OCI-LY1 (cell line): ENCODE data around the gene BUB1B.
"Not testable (repeated sequence)": the region's sequence is repeated elsewhere in the genome, so short reads cannot be mapped to it uniquely, and the experiment has no call there.

ENCODE experiments used
- H2AFZ ChIP-seq: fragments of 200-600 bp; sonication (generic), shearing (Covaris generic); 2 replicates; pipeline ENCODE4 v1.6.0; 2014; ENCODE audit warnings: antibody characterized with exemption, mild to moderate bottlenecking, low read length
- H3F3A ChIP-seq: fragments of 200-600 bp; sonication (generic), shearing (Covaris generic); 2 replicates; pipeline ENCODE4 v1.6.0; 2014; ENCODE audit warnings: mild to moderate bottlenecking, antibody characterized with exemption, low read length, moderate library complexity; ENCODE audit not compliant: insufficient read depth
- H3K27ac ChIP-seq: fragments of 200-600 bp; sonication (generic); 2 replicates; pipeline ENCODE4 v1.5.1; 2014; ENCODE audit warnings: low read length, mixed run types, mild to moderate bottlenecking, low read depth; ENCODE audit not compliant: poor library complexity, severe bottlenecking
- H3K27me3 ChIP-seq: fragments of 200-600 bp; sonication (generic); 2 replicates; pipeline ENCODE4 v1.6.0; 2014; ENCODE audit warnings: antibody characterized with exemption, mild to moderate bottlenecking, low read length, moderate library complexity; ENCODE audit not compliant: insufficient read depth
- H3K36me3 ChIP-seq: fragments of 200-600 bp; sonication (generic); 2 replicates; pipeline ENCODE4 v1.6.1; 2014; ENCODE audit warnings: mild to moderate bottlenecking, antibody characterized with exemption, low read length, moderate library complexity, mixed read lengths; ENCODE audit not compliant: insufficient read depth
- H3K4me1 ChIP-seq: fragments of 200-600 bp; sonication (generic); 2 replicates; pipeline ENCODE4 v1.5.1; 2014; ENCODE audit warnings: mild to moderate bottlenecking, low read length, moderate library complexity; ENCODE audit not compliant: insufficient read depth, severe bottlenecking
- H3K4me2 ChIP-seq: fragments of 200-600 bp; sonication (generic), shearing (Covaris generic); 2 replicates; pipeline ENCODE4 v1.6.1; 2014; ENCODE audit warnings: low read length
- H3K4me3 ChIP-seq: fragments of 200-600 bp; sonication (generic); 2 replicates; pipeline ENCODE4 v1.5.1; 2014; ENCODE audit warnings: low read length, low read depth, mild to moderate bottlenecking, mixed read lengths; ENCODE audit not compliant: poor library complexity, severe bottlenecking
- H3K79me2 ChIP-seq: fragments of 200-600 bp; shearing (Covaris generic); 2 replicates; pipeline ENCODE4 v1.6.1; 2016; ENCODE audit warnings: mixed run types, low read length, mixed read lengths; ENCODE audit not compliant: insufficient read depth
- H3K9ac ChIP-seq: fragments of 200-600 bp; sonication (generic), shearing (Covaris generic); 2 replicates; pipeline ENCODE4 v1.6.1; 2014; ENCODE audit warnings: mild to moderate bottlenecking, low read length, mixed read lengths
- H3K9me2 ChIP-seq: fragments of 200-600 bp; sonication (generic), shearing (Covaris generic); 2 replicates; pipeline ENCODE4 v1.6.1; 2014; ENCODE audit warnings: low read depth, mild to moderate bottlenecking, low read length, mixed read lengths
- H3K9me3 ChIP-seq: fragments of 200-600 bp; shearing (Covaris generic); 2 replicates; pipeline ENCODE4 v1.6.1; 2014; ENCODE audit warnings: low read length, mixed read lengths
- H4K20me1 ChIP-seq: fragments of 200-600 bp; sonication (generic), shearing (Covaris generic); 2 replicates; pipeline ENCODE4 v1.6.0; 2016; ENCODE audit warnings: mild to moderate bottlenecking, low read length; ENCODE audit not compliant: insufficient read depth
- EZH2 ChIP-seq: fragments of 200-600 bp; sonication (generic), shearing (Covaris generic); IDR thresholded peaks from 2 replicates; pipeline ENCODE4 v1.8.0; 2017; ENCODE audit warnings: borderline replicate concordance, mixed run types, mild to moderate bottlenecking, antibody characterized with exemption, low read length, moderate library complexity, mixed read lengths
- TF ChIP-seq, protein P1 (sequence below): fragments of 200-600 bp; sonication (generic), shearing (Covaris generic); IDR thresholded peaks from 2 replicates; pipeline ENCODE4 v1.5.1; 2017; ENCODE audit warnings: mild to moderate bottlenecking, antibody characterized with exemption, low read length, moderate library complexity, mixed read lengths

BUB1B gene

DNA sequence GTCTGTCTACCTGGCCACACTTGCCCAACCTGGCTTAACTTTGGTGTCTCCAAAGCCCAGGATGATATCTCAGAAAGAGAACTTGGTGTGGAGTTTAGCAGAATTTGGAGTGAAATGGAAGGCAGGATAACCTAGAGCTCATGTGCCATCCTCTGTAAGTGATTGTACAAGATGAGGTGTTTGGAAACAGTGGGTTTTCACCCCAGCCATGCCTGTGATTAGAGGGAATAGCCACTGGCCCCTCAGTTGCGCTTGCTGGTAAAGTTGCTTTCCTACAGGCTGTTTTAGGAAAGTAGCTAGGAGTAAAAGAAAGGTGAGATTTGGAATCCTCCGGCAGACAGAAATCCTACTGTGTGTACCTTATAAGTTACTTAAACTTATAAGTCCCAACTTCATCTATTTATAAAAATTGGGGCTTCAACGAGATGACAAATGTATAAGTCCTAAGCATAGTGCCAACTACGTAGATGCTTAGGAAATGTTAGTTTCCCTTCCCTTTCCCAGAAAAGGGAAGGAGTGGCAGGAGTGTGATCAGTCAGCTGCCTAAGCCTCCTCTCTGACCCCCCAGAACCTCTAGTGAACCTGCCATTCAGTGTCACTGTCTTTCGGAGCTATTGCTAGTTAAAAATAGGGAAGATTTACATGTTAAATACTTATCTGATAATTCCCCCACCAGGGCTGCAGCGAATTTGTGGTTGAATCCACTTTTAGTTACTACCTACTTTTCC lies 38.8 kb upstream of the BUB1B start:
- no peaks in the 10 kb centered on the region for H3K9me3 ChIP-seq
- H3K4me2 ChIP-seq = no peak overlapping the region
- H3K27me3 ChIP-seq = no peaks in the 10 kb centered on the region
- H4K20me1 ChIP-seq = no peaks in the 10 kb centered on the region
- H3K4me3 ChIP-seq = no peak overlapping the region
- no peaks in the 10 kb centered on the region for H3K36me3 ChIP-seq
- no peaks in the 10 kb centered on the region for H3K79me2 ChIP-seq
- H3F3A ChIP-seq = no peaks in the 10 kb centered on the region
- TF ChIP-seq, protein P1, sequence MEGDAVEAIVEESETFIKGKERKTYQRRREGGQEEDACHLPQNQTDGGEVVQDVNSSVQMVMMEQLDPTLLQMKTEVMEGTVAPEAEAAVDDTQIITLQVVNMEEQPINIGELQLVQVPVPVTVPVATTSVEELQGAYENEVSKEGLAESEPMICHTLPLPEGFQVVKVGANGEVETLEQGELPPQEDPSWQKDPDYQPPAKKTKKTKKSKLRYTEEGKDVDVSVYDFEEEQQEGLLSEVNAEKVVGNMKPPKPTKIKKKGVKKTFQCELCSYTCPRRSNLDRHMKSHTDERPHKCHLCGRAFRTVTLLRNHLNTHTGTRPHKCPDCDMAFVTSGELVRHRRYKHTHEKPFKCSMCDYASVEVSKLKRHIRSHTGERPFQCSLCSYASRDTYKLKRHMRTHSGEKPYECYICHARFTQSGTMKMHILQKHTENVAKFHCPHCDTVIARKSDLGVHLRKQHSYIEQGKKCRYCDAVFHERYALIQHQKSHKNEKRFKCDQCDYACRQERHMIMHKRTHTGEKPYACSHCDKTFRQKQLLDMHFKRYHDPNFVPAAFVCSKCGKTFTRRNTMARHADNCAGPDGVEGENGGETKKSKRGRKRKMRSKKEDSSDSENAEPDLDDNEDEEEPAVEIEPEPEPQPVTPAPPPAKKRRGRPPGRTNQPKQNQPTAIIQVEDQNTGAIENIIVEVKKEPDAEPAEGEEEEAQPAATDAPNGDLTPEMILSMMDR = no peak
- no peak for TF ChIP-seq EZH2
- H3K9me2 ChIP-seq = no peaks in the 10 kb centered on the region
- H2AFZ ChIP-seq = no peak overlapping the region
- no peaks in the 10 kb centered on the region for H3K4me1 ChIP-seq
- H3K9ac ChIP-seq = no peak overlapping the region
- no peak overlapping the region for H3K27ac ChIP-seq

DNA sequence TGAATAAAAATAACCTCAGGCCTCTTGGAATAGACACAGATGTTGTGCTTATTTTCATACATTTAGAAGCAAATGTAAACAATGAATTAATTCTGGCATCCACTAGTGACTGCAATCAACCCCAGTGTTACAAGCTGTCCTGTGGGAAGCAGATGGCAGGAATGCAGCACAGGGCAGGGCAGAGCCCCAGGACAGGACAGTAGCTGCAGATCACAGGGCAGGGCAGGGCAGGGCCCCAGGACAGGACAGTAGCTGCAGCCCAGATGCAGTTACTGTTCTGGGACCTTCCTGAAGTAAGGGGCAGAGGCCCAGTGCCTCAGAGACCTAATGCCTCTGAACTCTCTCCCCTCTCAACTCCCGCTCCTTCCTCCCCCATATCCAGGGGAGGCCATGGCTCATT lies 37.9 kb upstream of the BUB1B start:
- H4K20me1 ChIP-seq, H3K9me3 ChIP-seq, H3F3A ChIP-seq, H3K79me2 ChIP-seq, H3K4me2 ChIP-seq, H3K36me3 ChIP-seq, H3K4me1 ChIP-seq, H3K9ac ChIP-seq, H3K9me2 ChIP-seq, H3K27me3 ChIP-seq, H2AFZ ChIP-seq, H3K27ac ChIP-seq, H3K4me3 ChIP-seq: not testable (repeated sequence)

DNA sequence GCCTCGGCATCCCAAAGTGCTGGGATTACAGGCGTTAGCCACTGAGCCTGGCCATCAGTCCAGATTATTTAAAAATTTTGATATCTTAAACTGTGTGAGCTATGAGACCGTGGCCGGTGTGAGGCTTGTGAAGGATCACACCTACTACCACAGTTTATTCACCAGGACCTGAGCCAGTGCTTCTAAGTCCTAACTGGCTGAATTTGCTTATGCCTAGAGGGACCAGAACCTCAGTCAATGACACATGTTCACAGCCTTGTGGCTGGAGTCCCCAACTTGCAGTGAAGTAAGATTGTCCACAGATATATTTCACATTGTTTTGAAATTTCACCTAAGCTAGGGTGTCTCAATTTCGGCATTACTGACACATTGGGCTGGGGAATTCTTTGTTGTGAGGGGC lies 37.0 kb upstream of the BUB1B start:
- H3K27ac ChIP-seq, H2AFZ ChIP-seq, H3K36me3 ChIP-seq, H3K9me2 ChIP-seq, H3F3A ChIP-seq, H3K27me3 ChIP-seq, H3K9me3 ChIP-seq, H3K4me1 ChIP-seq, H3K9ac ChIP-seq, H4K20me1 ChIP-seq, H3K4me2 ChIP-seq, H3K79me2 ChIP-seq, H3K4me3 ChIP-seq: not testable (repeated sequence)

DNA sequence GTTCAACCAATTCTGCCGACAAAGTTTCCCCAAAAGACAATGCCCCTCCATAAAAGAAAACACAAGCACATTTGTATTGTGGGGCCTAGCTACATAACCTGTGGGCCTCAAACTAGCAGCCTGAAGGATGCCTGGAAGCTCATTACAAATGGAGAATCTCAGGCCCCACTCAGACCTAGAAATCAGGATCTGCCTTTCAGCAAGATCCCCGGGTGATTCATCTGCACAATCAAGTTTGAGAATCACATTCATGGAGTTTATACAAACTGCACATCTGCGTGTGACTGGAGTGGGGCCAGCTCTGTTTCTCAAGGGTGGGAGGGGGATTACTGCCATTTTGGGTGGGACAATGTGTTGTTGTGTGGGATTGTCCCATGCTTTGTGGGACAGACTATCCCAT lies 36.5 kb upstream of the BUB1B start:
- H3K79me2 ChIP-seq, H3K36me3 ChIP-seq, H3K4me2 ChIP-seq, H3K9me2 ChIP-seq, H3K4me1 ChIP-seq, H2AFZ ChIP-seq, H3K4me3 ChIP-seq, H3K9me3 ChIP-seq, H3K27ac ChIP-seq, H4K20me1 ChIP-seq, H3K9ac ChIP-seq, H3F3A ChIP-seq, H3K27me3 ChIP-seq: not testable (repeated sequence)

DNA sequence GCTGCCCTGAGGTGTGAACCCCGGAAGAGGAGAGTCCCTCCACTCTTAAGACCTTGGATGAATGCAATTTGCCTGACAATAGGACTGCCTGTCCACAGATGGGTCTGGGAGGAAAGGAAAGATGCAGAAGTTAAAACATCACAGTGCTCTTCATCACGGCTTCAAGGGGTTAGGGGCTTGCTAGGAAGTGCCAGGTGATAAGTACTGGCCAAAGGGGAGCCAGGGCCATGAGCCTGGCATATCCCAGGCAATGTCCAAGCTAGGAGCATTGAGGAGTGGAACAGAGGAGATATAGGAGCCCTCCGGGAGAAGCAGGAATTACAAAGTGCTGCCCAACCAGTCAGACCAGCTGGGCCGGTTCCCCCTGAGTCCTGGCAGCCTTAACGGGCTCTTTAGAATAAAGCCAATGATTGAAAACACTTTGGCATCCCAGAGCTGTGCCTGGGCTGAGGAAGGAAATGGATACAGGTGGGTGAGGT lies 36.0 kb upstream of the BUB1B start:
- not testable (repeated sequence) for H4K20me1 ChIP-seq, H3K79me2 ChIP-seq, H3K9me2 ChIP-seq, H3K4me2 ChIP-seq, H3K36me3 ChIP-seq, H3K27ac ChIP-seq, H3K9ac ChIP-seq, H3K4me1 ChIP-seq, H2AFZ ChIP-seq, H3K27me3 ChIP-seq, H3K4me3 ChIP-seq, H3F3A ChIP-seq, H3K9me3 ChIP-seq
